HG03097 (cell line): ENCODE measurements around the gene CCDC3.
"Not testable (repeated sequence)": the region's sequence is repeated elsewhere in the genome, so short reads cannot be mapped to it uniquely, and the experiment has no call there.

Experiments
- ATAC-seq: cut with Tn5 transposase; IDR thresholded peaks from one replicate; pipeline ENCODE4 v1.9.1; 2021; ENCODE audit not compliant: unreplicated experiment, low FRiP score

CCDC3 gene

GRCh38 chr10:13001041-13001886 lies at the start of gene CCDC3:
Gene CCDC3, minus strand, starts transcription at chr10:13001713. Its CDS starts 143 bp downstream, at chr10:13001570.
- ATAC-seq: no peak

GRCh38 chr10:13051126-13051694 lies 49.7 kb upstream of the CCDC3 start:
- ATAC-seq: no peak

- no peak for ATAC-seq
Observed at GRCh38 chr10:13049774-13050420, 48.4 kb upstream of the CCDC3 start.

GRCh38 chr10:13048762-13049161 lies 47.2 kb upstream of the CCDC3 start:
- ATAC-seq: no peak

GRCh38 chr10:13047529-13048206 lies 46.2 kb upstream of the CCDC3 start:
- ATAC-seq: no peak

- ATAC-seq: no peak
Observed at GRCh38 chr10:13046851-13047528, 45.5 kb upstream of the CCDC3 start.

- no peak for ATAC-seq
Observed at GRCh38 chr10:13043520-13043919, 42.0 kb upstream of the CCDC3 start.

- no peak for ATAC-seq
Observed at GRCh38 chr10:13039761-13040160, 38.2 kb upstream of the CCDC3 start.

- no peak for ATAC-seq
Observed at GRCh38 chr10:13038391-13038790, 36.9 kb upstream of the CCDC3 start.

GRCh38 chr10:13037832-13038231 lies 36.3 kb upstream of the CCDC3 start:
- no peak for ATAC-seq

GRCh38 chr10:13036841-13037240 lies 35.3 kb upstream of the CCDC3 start:
- no peak for ATAC-seq

- not testable (repeated sequence) for ATAC-seq
Observed at GRCh38 chr10:13035731-13036130, 34.2 kb upstream of the CCDC3 start.

GRCh38 chr10:13026873-13027272 lies 25.4 kb upstream of the CCDC3 start:
- ATAC-seq: no peak

- no peak for ATAC-seq
Observed at GRCh38 chr10:13023754-13024153, 22.2 kb upstream of the CCDC3 start.

- ATAC-seq: no peak
Observed at GRCh38 chr10:13019280-13019679, 17.8 kb upstream of the CCDC3 start.

- ATAC-seq: no peak
Observed at GRCh38 chr10:13018171-13018570, 16.7 kb upstream of the CCDC3 start.

- ATAC-seq: no peak
Observed at GRCh38 chr10:13016886-13017285, 15.4 kb upstream of the CCDC3 start.

- ATAC-seq: no peak
Observed at GRCh38 chr10:13016426-13016825, 14.9 kb upstream of the CCDC3 start.

- ATAC-seq: no peak
Observed at GRCh38 chr10:13006037-13006436, 4.5 kb upstream of the CCDC3 start.

- no peak for ATAC-seq
Observed at GRCh38 chr10:13003759-13004158, 2.2 kb upstream of the CCDC3 start.

- no peak for ATAC-seq
Observed at GRCh38 chr10:13003004-13003403, 1.5 kb upstream of the CCDC3 start.
